ENCODE data around the gene NSD1.

The NSD1 gene

DNA sequence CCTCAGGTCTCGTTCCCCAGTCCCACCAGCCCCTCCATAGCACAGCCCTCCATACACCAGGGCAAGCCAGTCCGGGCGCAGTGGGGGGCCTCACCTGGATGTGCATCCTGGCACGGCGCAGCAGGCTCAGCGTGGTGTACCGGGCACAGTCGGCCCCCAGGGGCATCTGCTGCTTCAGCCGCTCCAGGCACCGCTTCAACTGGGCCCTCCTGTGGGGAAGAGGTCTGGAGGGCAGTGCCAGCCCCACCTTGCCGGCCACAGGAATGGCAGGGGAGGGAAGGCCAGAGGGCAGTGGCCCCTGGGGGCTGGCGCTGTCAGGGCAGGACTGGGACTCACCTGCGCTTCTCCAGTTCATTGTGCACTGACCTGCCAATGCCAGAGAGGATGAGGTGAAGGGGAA is 176.8 kb downstream of the NSD1 start:
- DNase-seq = no peak

- DNase-seq = peak; percentile 24
Measured at GRCh38 chr5:177310757-177311391, 177.3 kb downstream of the NSD1 start.

DNA sequence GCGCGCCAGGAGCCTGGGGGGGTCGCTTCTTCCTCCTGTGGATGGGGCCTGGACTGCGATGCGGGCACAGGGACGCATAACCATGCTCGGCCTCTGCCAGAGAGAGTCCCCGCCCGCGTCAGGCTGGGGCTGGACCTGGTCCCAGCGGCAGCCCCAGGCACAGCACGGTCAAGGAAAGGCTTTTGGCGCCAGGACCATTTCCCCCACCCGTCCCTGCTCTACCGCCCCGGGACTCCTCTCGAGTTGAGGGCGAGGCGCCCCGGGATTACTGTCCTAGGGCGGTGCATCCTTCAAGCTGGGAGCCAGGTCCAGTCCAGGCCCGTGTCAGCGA is 177.8 kb downstream of the NSD1 start:
- DNase-seq = no peak

DNA sequence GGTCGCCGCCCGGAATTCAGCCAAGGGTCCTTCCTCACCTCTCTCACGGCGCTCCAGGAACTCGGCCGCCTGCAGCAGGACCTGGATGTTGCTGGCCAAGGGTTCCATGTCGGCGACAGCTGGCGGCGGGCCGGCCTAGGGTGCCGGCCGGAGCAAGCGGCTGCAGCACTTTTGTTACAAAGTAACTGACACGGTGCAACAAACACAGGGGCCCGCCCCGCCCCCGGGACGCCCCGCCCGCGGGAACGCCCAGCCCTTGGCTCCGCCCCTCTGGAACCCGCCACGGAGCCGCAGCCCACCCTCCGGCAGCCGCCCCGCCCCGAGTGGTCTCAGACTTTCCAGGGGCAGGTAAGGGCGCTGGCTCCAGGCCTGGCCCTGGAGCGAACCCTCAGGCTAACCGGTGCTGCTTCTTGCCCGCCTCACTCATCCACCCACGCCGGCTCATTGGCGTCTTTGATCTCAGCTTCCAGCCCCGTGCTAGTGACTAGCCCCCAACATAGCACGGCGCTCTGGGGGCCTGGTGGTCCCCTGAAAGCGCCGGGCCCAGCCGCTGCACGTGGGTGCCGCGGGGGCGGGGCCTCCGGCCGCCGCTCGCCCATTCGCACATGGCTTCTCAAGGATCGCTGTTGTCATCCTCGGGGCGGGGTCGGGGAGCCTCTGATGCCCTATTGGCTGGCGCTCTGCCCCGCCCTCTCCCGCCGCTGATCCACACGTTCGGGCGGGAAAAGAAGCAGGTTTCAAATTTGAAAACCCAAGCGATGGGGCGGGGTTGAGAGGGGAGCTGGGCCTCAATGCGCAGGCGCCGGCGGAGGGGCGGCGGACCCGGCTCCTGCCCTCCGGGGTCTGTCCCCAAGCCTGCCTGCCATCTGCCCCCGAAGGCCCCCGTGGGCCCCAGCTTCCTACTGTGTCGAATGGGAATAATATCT is 178.4 kb downstream of the NSD1 start, which contains the start of gene MXD3:
Gene MXD3, minus strand, starts transcription at position 176 of the 926 bp plus-strand sequence. Its CDS starts 68 bp downstream, at position 108.
- peak; percentile 96 for DNase-seq

GRCh38 chr5:177312649-177313181 is 179.1 kb downstream of the NSD1 start:
- DNase-seq = no peak

- no peak for DNase-seq
Measured at GRCh38 chr5:177313561-177314259, 180.1 kb downstream of the NSD1 start.

- DNase-seq = no peak
Measured at GRCh38 chr5:177314376-177315342, 181.1 kb downstream of the NSD1 start.

DNA sequence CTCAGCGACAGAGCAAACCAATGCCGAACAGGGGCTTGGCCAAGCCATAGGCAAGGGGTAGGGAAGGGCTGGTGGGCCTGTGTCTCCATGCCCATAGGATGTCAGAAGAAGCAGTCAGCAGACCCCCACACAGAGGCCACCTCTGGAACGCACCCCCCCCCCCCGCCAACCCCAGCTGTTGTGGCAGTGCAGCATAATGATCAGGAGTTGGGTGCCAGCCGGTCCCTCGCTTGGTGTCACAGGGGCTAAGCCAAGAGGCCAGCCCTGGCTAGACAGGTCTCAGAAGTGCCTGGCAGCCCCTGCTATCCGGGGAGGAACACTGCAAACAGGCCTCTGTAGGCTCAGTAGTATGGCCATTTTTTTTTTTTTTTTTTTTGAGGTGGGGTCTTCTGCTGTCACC is 181.8 kb downstream of the NSD1 start:
- DNase-seq = no peak

- no peak for DNase-seq
Measured at GRCh38 chr5:177316005-177316404, 182.4 kb downstream of the NSD1 start.

GRCh38 chr5:177317959-177318377 is 184.4 kb downstream of the NSD1 start:
- DNase-seq = peak; percentile 68

DNA sequence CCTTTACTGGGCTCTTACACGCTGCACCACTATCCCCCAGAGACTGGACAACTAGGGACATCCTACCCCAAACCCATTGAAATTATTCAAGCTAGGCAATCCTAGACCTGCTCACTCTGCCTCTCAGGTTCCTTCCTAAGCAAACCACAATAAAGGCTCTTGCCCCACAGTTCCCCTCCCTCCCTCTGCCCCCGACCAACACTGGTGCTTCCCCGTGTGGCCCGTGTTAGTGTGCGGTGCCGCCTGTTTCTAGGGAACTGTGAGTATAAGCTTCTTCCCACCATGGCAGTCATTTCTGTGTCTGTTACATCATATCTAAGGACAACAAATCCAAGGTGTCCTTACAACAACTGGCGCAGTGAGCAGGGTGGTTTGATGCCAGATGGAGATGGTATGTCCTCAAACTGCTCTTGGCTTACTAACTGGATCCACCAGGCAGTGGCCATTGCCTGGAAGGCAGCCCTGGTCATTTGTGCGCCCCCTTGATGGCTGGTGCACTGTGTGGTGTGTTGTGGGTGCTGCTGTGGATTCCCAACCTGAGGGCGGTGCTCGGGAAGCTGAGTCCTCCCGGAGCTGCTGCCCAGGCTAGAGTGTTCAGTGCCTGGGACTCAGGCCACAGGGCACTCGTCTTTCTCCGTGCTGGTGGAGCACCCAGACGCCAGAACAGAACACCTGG is 186.5 kb downstream of the NSD1 start:
- no peak for DNase-seq

GRCh38 chr5:177320879-177321278 is 187.3 kb downstream of the NSD1 start:
- DNase-seq = no peak

- DNase-seq = no peak
Measured at GRCh38 chr5:177325868-177326381, 192.4 kb downstream of the NSD1 start.

GRCh38 chr5:177327539-177328522 is 194.3 kb downstream of the NSD1 start:
- DNase-seq = no peak

- DNase-seq = no peak
Measured at GRCh38 chr5:177328545-177329231, 195.1 kb downstream of the NSD1 start.

GRCh38 chr5:177329883-177330282 is 196.3 kb downstream of the NSD1 start:
- no peak for DNase-seq

DNA sequence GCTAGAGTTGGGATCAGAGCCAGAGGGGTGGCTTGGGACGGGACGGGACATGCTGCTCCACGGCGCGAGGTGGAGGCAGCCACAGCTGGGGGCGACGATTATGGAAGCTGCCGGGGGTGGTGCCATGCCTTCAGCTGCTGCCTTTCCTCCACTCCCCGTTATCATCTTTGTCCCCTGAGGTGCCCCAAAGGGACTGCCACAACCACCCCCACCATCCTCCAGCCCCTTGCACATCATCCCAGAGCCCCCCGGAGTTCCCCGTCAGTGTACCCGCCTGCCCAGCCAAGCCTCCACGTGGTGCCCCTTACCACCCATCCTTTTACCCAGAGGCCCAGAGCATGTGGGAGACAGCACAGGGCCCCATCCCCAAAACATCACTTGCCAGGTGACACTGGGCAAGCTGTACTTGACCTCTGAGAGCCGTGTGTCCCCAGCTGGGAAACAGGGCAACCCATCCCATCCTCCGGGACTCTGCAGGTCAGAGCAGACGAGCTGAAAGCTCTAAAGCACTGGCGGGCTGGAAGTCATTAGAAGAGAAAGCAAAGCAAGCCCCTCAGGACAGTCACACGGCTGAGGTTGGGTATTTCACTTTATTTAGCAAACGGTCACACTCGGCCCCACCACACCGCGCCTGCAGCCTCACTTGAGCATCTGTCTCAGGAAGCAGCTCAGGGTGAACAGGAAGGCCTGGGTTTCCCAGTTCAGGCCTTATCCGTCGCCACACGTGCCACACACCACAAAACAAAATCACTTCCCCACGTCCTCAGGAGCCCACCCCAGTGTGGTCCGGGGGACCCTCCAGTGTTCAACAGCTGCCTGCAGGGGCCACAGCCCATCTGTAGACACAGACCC is 197.6 kb downstream of the NSD1 start:
- DNase-seq = no peak

All from fibroblast of skin of right quadriceps (primary cell).